Measurements from ENCODE around the gene DENND4B. TPM values are rescaled to one million over a fixed set of nuclear protein-coding genes. Genes with fewer than 3 reads are reported as not detected.

Gene DENND4B
- total RNA-seq, 3 donors from 2014 or later, result 44.3 to 65.6 (median 46.5) TPM

DNA sequence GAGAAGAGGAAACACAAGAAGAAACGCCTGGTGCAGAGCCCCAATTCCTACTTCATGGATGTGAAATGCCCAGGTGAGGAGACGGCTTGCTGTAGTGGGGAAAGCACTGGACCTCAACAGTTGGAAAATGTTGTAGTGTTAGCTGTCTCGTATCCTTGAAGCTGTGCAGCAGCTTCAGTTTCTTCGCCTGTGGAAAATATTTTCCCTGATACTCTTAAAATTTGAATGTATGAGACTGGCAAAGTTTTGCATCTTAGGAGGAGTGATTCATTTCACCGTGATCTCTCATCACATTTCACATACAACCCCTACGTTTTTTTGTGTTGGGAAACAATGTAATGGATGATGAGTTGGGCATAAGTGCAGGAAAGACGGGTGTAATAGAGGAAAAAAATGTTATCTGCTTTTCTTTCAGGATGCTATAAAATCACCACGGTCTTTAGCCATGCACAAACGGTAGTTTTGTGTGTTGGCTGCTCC lies 44.7 kb upstream of the DENND4B start:
- ATAC-seq, result no peak
- Histone ChIP-seq H3K4me3 (peak overlapping the region; percentile 71), H3K4me1 (ENCODE audit: low read depth) (peaks cover 23% of the 10 kb centered on the region), H3K36me3 (ENCODE audit: low read depth) (no peaks in the 10 kb centered on the region), H3K9me3 (no peaks in the 10 kb centered on the region)
- intact Hi-C loops (cut with DNase I, micrococcal nuclease), result no loop called here
- TF ChIP-seq, protein P1, sequence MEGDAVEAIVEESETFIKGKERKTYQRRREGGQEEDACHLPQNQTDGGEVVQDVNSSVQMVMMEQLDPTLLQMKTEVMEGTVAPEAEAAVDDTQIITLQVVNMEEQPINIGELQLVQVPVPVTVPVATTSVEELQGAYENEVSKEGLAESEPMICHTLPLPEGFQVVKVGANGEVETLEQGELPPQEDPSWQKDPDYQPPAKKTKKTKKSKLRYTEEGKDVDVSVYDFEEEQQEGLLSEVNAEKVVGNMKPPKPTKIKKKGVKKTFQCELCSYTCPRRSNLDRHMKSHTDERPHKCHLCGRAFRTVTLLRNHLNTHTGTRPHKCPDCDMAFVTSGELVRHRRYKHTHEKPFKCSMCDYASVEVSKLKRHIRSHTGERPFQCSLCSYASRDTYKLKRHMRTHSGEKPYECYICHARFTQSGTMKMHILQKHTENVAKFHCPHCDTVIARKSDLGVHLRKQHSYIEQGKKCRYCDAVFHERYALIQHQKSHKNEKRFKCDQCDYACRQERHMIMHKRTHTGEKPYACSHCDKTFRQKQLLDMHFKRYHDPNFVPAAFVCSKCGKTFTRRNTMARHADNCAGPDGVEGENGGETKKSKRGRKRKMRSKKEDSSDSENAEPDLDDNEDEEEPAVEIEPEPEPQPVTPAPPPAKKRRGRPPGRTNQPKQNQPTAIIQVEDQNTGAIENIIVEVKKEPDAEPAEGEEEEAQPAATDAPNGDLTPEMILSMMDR (IDR thresholded peaks at IDR 0.05), result no peak
- no peak for DNase-seq

GRCh38 chr1:153990468-153991150 lies 44.1 kb upstream of the DENND4B start, which contains the start of gene RPS27:
TSS of gene RPS27 (plus strand) at chr1:153990762. CDS start at chr1:153990797, 35 bp downstream.
- TF ChIP-seq, protein P1 (IDR thresholded peaks at IDR 0.05), result no peak
- Histone ChIP-seq H3K4me3 (peak within 1 kb of the TSS; percentile 71), H3K4me1 (ENCODE audit: low read depth) (peaks cover 23% of the 10 kb centered on the region), H3K36me3 (ENCODE audit: low read depth) (no peaks in the 10 kb centered on the region), H3K9me3 (no peaks in the 10 kb centered on the region)
- DNase-seq (peak; percentile 86 to 94 (median 90)), ATAC-seq (peak; percentile 82)
- intact Hi-C loops (cut with DNase I, micrococcal nuclease), result no loop called here

DNA sequence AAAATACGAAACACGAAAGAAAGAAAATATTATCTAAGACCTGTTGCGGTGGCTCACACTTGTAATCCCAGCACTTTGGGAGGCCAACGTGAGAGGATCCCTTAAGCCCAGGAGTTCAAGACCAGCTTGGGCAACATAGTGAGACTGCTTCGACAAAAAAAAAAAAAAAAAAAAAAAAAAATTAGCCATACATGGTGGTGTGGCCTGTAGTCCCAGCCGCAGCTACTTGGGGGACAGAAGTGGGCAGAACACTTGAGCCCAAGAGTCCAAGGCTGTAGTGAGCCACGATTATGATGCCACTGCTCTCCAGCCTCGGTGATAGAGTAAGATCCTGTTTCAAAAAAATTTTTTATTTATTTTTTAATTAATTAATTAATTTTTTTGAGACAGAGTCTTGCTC lies 41.1 kb upstream of the DENND4B start:
- intact Hi-C loops (cut with DNase I, micrococcal nuclease), result loop anchor here (5.0 to 10.0 kb wide), 3 partner anchors 185 to 313 kb away; partner anchors contain the start of genes ILF2 (in 1 of the 2) and NPR1 (in 1 of the 2)
- peaks cover 16% of the 10 kb centered on the region for H3K4me1 ChIP-seq (ENCODE audit: low read depth)
- H3K4me3 ChIP-seq, result no peak overlapping the region
- TF ChIP-seq, protein P1 (IDR thresholded peaks at IDR 0.05), result no peak
- no peaks in the 10 kb centered on the region for H3K36me3 ChIP-seq (ENCODE audit: low read depth)
- no peak for ATAC-seq
- no peaks in the 10 kb centered on the region for H3K9me3 ChIP-seq
- DNase-seq, result peak in 1 of 3 donors; percentile 10

DNA sequence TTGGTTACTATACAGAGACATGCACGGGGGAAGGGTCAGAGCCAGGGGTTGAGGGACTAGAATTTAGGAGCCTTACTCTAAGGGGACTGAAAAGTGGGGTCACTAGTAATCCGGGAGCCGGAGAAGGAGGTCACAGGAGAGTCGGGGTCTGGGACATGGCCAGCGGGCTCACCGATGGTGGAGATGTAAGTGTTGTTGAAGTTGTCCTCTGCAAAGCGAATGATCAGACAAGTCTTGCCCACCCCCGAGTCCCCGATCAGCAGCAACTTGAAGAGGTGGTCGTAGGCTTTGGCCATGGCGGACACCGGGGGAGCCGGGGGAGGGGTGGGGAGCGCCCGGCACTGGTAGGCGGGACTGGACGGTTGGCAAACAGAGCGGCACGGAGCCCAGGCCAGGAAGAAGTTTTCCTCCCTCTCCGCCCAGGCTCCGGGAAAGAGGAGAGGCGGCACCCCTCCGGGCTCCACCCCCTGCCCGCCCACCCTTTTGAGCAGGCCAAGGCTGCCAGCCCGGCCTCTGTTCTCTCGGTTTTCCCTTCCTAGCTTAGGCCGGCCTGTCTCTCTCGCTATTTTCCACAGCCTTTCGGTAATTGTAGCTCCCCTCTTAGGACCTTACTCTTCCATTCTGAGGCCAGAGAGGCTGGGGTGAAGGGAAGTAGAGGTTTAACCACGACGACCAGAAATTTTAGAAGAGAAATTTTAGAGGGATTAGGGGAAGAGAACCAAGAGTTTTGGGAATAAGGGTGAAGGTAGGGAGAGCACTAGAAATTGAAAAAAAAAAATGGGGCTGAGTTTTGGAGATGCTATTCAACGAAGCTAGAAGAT lies 39.6 kb upstream of the DENND4B start, which contains the start of gene RAB13:
Gene RAB13 (minus strand): TSS at position 399 of the 821 bp plus-strand sequence. CDS start 103 bp downstream, at position 296.
- H3K4me3 ChIP-seq, result no peak within 1 kb of the TSS
- DNase-seq, result peak; percentile 86 to 92 (median 90)
- no peaks in the 10 kb centered on the region for H3K36me3 ChIP-seq (ENCODE audit: low read depth)
- peak; percentile 84 for ATAC-seq
- H3K9me3 ChIP-seq, result no peaks in the 10 kb centered on the region
- TF ChIP-seq, protein P1 (IDR thresholded peaks at IDR 0.05), result no peak
- intact Hi-C loops (cut with DNase I, micrococcal nuclease), result loop anchor here (5.0 to 10.0 kb wide), 3 partner anchors 184 to 311 kb away; partner anchors contain the start of genes ILF2 (in 1 of the 2) and NPR1 (in 1 of the 2)
- peaks cover 7% of the 10 kb centered on the region for H3K4me1 ChIP-seq (ENCODE audit: low read depth)

DNA sequence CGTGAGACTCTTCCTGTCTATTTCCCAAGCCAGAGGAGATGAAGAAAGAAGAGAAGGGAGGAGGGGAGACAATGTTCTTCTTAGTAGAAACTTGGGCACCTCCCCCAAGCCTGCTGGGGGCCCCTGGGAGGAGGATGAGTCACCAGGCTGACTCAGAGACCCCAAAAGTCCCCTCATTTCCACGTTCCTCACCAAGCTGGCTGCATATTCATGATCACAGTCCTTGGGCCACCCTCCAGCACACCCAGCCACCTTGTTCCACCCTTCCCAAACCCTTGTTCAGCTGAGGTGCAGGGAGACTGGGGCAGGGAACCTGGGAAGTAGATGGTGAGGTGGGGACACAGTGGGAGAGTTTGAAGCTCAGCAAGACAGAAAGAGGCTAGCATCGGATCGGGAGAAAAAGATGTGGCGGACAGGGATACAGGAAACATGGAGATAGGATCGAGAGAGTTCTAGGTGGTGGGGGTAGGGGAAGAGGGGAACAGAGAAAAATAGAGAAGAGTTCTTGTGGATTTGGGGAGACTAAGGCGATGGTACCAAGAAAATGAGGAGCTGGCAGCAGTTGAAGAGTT lies 38.9 kb upstream of the DENND4B start:
- ATAC-seq (peak; percentile 3), DNase-seq (no peak)
- intact Hi-C loops (cut with DNase I, micrococcal nuclease), result loop anchor here (5.0 to 10.0 kb wide), 3 partner anchors 183 to 311 kb away; partner anchors contain the start of genes ILF2 (in 1 of the 2) and NPR1 (in 1 of the 2)
- Histone ChIP-seq H3K36me3 (ENCODE audit: low read depth) (no peaks in the 10 kb centered on the region), H3K4me3 (no peak overlapping the region), H3K9me3 (no peaks in the 10 kb centered on the region), H3K4me1 (ENCODE audit: low read depth) (peaks cover 7% of the 10 kb centered on the region)
- TF ChIP-seq, protein P1 (IDR thresholded peaks at IDR 0.05), result no peak
